Nephron progenitor cell (in vitro differentiated cells): ENCODE data around the gene CLDN34.

Experiments used
- DNase-seq: peaks from one replicate; pipeline ENCODE4 v3.0.0; 2021
- H3K27ac Mint-ChIP-seq: 2 replicates; pipeline ENCODE4 v1.8.0; 2021; ENCODE audit warnings: mild to moderate bottlenecking, moderate library complexity, mixed read lengths
- H3K27me3 Mint-ChIP-seq: 2 replicates; pipeline ENCODE4 v1.8.0; 2021; ENCODE audit warnings: mild to moderate bottlenecking, low read depth, mixed read lengths; ENCODE audit not compliant: poor library complexity
- H3K36me3 Mint-ChIP-seq: 2 replicates; pipeline ENCODE4 v1.8.0; 2021; ENCODE audit warnings: low read depth, mixed read lengths
- H3K4me1 Mint-ChIP-seq: 2 replicates; pipeline ENCODE4 v1.8.0; 2021; ENCODE audit warnings: mixed read lengths
- H3K4me3 Mint-ChIP-seq: 2 replicates; pipeline ENCODE4 v1.8.0; 2021; ENCODE audit warnings: mild to moderate bottlenecking, moderate library complexity, mixed read lengths
- H3K9me3 Mint-ChIP-seq: 2 replicates; pipeline ENCODE4 v1.8.0; 2021; ENCODE audit warnings: mild to moderate bottlenecking, moderate library complexity, mixed read lengths
- CTCF ChIP-seq: fragments of 200-600 bp; sonication (generic); IDR thresholded peaks from 2 replicates; pipeline ENCODE4 v1.5.0; 2021; ENCODE audit warnings: antibody characterized with exemption

The CLDN34 gene

GRCh38 chrX:9926002-9926401 lies 41.2 kb upstream of the CLDN34 start:
- no peak overlapping the region for H3K4me3 Mint-ChIP-seq
- peaks cover 22% of the 10 kb centered on the region for H3K4me1 Mint-ChIP-seq
- peaks cover 60% of the 10 kb centered on the region for H3K9me3 Mint-ChIP-seq
- peaks cover 14% of the 10 kb centered on the region for H3K36me3 Mint-ChIP-seq
- TF ChIP-seq CTCF: no peak
- DNase-seq: no peak
- H3K27me3 Mint-ChIP-seq: peaks cover 11% of the 10 kb centered on the region
- no peak overlapping the region for H3K27ac Mint-ChIP-seq

- DNase-seq: no peak
- H3K9me3 Mint-ChIP-seq: peaks cover 51% of the 10 kb centered on the region
- no peak for TF ChIP-seq CTCF
- H3K4me3 Mint-ChIP-seq: no peak overlapping the region
- peaks cover 15% of the 10 kb centered on the region for H3K4me1 Mint-ChIP-seq
- no peaks in the 10 kb centered on the region for H3K27me3 Mint-ChIP-seq
- H3K36me3 Mint-ChIP-seq: no peaks in the 10 kb centered on the region
- H3K27ac Mint-ChIP-seq: no peak overlapping the region
These were observed 39.3 kb upstream of the CLDN34 start for GRCh38 chrX:9927698-9928482.

GRCh38 chrX:9935436-9935835 lies 31.7 kb upstream of the CLDN34 start:
- Mint-ChIP-seq H3K27ac (no peak overlapping the region), H3K36me3 (peaks cover 10% of the 10 kb centered on the region), H3K4me1 (no peaks in the 10 kb centered on the region), H3K9me3 (peaks cover 37% of the 10 kb centered on the region), H3K27me3 (no peaks in the 10 kb centered on the region), H3K4me3 (no peak overlapping the region)
- TF ChIP-seq CTCF: no peak
- DNase-seq: no peak

GRCh38 chrX:9937761-9938160 lies 29.4 kb upstream of the CLDN34 start:
- no peaks in the 10 kb centered on the region for H3K4me1 Mint-ChIP-seq
- H3K27ac Mint-ChIP-seq: no peak overlapping the region
- no peak overlapping the region for H3K4me3 Mint-ChIP-seq
- H3K36me3 Mint-ChIP-seq: peaks cover 25% of the 10 kb centered on the region
- peaks cover 47% of the 10 kb centered on the region for H3K9me3 Mint-ChIP-seq
- no peaks in the 10 kb centered on the region for H3K27me3 Mint-ChIP-seq
- no peak for TF ChIP-seq CTCF
- no peak for DNase-seq

GRCh38 chrX:9938516-9938915 lies 28.6 kb upstream of the CLDN34 start:
- no peak overlapping the region for H3K27ac Mint-ChIP-seq
- peaks cover 32% of the 10 kb centered on the region for H3K36me3 Mint-ChIP-seq
- no peak for DNase-seq
- peaks cover 47% of the 10 kb centered on the region for H3K9me3 Mint-ChIP-seq
- H3K4me3 Mint-ChIP-seq: no peak overlapping the region
- H3K27me3 Mint-ChIP-seq: no peaks in the 10 kb centered on the region
- no peak for TF ChIP-seq CTCF
- H3K4me1 Mint-ChIP-seq: no peaks in the 10 kb centered on the region

GRCh38 chrX:9940421-9940820 lies 26.7 kb upstream of the CLDN34 start:
- Mint-ChIP-seq H3K4me3 (no peak overlapping the region), H3K27me3 (no peaks in the 10 kb centered on the region), H3K27ac (no peak overlapping the region), H3K36me3 (peaks cover 40% of the 10 kb centered on the region), H3K9me3 (peaks cover 44% of the 10 kb centered on the region), H3K4me1 (no peaks in the 10 kb centered on the region)
- no peak for TF ChIP-seq CTCF
- DNase-seq: no peak
